T follicular helper cell (primary cell): ENCODE results near the gene HAUS8.
"Not testable (repeated sequence)": the region's sequence is repeated elsewhere in the genome, so short reads cannot be mapped to it uniquely, and the experiment has no call there.

Experiments used
- DNase-seq: peaks from one replicate; pipeline ENCODE4 v3.0.0-alpha.2; 2020; ENCODE audit warnings: low read depth

HAUS8 gene

GRCh38 chr19:17035842-17036424 lies 39.3 kb downstream of the HAUS8 start:
- no peak for DNase-seq

GRCh38 chr19:17031741-17032140 lies 43.5 kb downstream of the HAUS8 start:
- no peak for DNase-seq

GRCh38 chr19:17027535-17027975 lies 47.7 kb downstream of the HAUS8 start:
- no peak for DNase-seq

- no peak for DNase-seq
Measured at GRCh38 chr19:17026706-17027534, 48.3 kb downstream of the HAUS8 start, which contains the start of gene CPAMD8. Gene CPAMD8, minus strand, starts transcription at chr19:17026810. Its CDS starts 168 bp downstream, at chr19:17026642.

GRCh38 chr19:17025991-17026658 lies 49.1 kb downstream of the HAUS8 start:
- DNase-seq, result no peak

- no peak for DNase-seq
Measured at GRCh38 chr19:17025361-17025760, 49.9 kb downstream of the HAUS8 start.

- DNase-seq, result not testable (repeated sequence)
Measured at GRCh38 chr19:17024941-17025340, 50.3 kb downstream of the HAUS8 start.

- no peak for DNase-seq
Measured at GRCh38 chr19:17023805-17024204, 51.4 kb downstream of the HAUS8 start.

- no peak for DNase-seq
Measured at GRCh38 chr19:17022738-17023137, 52.5 kb downstream of the HAUS8 start.

- DNase-seq, result no peak
Measured at GRCh38 chr19:17021793-17022590, 53.3 kb downstream of the HAUS8 start.

GRCh38 chr19:17021328-17021727 lies 53.9 kb downstream of the HAUS8 start:
- DNase-seq, result no peak

- no peak for DNase-seq
Measured at GRCh38 chr19:17020823-17021222, 54.4 kb downstream of the HAUS8 start.

- no peak for DNase-seq
Measured at GRCh38 chr19:17020385-17020784, 54.9 kb downstream of the HAUS8 start.

GRCh38 chr19:17014212-17014861 lies 60.9 kb downstream of the HAUS8 start:
- not testable (repeated sequence) for DNase-seq

GRCh38 chr19:17011485-17011884 lies 63.8 kb downstream of the HAUS8 start:
- no peak for DNase-seq

- no peak for DNase-seq
Measured at GRCh38 chr19:17006579-17006978, 68.7 kb downstream of the HAUS8 start.

- DNase-seq, result no peak
Measured at GRCh38 chr19:17005000-17005399, 70.3 kb downstream of the HAUS8 start.

- DNase-seq, result no peak
Measured at GRCh38 chr19:17004386-17004785, 70.9 kb downstream of the HAUS8 start.

- no peak for DNase-seq
Measured at GRCh38 chr19:17002455-17002854, 72.8 kb downstream of the HAUS8 start.

- peak; percentile 54 for DNase-seq
Measured at GRCh38 chr19:17001603-17002183, 73.6 kb downstream of the HAUS8 start.
